HEK293T (cell line): ENCODE results near the gene MRNIP.

ENCODE experiments used
- ARNT ChIP-seq: fragments of 450-650 bp; IDR thresholded peaks from 2 replicates; pipeline ENCODE4 v1.6.1; 2017; ENCODE audit warnings: mild to moderate bottlenecking
- BHLHE40 ChIP-seq: fragments of 450-650 bp; IDR thresholded peaks from 2 replicates; pipeline ENCODE4 v1.6.1; 2016; ENCODE audit warnings: mild to moderate bottlenecking, moderate library complexity, borderline replicate concordance
- CTBP1 ChIP-seq: fragments of 450-650 bp; IDR thresholded peaks from 2 replicates; pipeline ENCODE4 v1.6.1; 2016; ENCODE audit warnings: borderline replicate concordance
- FOXM1 ChIP-seq: fragments of 450-650 bp; IDR thresholded peaks from 2 replicates; pipeline ENCODE4 v1.6.1; 2017; ENCODE audit warnings: mild to moderate bottlenecking, borderline replicate concordance
- NFRKB ChIP-seq: fragments of 450-650 bp; IDR thresholded peaks from 2 replicates; pipeline ENCODE4 v1.6.1; 2016; ENCODE audit warnings: mild to moderate bottlenecking, moderate library complexity
- SP1 ChIP-seq: fragments of 450-650 bp; IDR thresholded peaks from 2 replicates; pipeline ENCODE4 v1.6.1; 2017
- SUZ12 ChIP-seq: fragments of 450-650 bp; IDR thresholded peaks from 2 replicates; pipeline ENCODE4 v1.6.1; 2016; ENCODE audit warnings: mild to moderate bottlenecking
- TF ChIP-seq, protein P1 (sequence below): fragments of 450-650 bp; IDR thresholded peaks from 2 replicates; pipeline ENCODE4 v1.6.1; 2016

DNA sequence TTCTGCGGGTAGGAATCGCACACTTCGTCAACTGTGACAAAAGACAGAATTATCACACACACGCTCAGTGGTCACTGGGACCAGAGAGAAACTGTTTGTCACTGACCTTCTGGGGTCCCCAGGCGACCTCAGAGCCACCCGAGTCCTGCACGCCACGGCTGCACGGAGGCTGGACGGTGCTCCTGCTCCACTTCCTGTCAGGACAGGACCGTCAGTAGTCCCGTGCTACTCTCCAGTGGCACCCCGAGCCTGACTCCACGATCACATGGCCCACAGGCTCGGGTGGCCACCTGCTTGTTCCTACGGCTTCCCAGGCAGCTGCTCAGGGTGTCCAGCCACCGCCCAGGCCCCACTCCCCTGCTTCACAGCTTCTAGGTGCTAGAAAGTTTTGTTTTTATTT is 17.9 kb downstream of the MRNIP start:
- TF ChIP-seq BHLHE40 (no peak), NFRKB (no peak), SP1 (no peak), ARNT (no peak), CTBP1 (no peak), SUZ12 (no peak), FOXM1 (no peak)
- TF ChIP-seq, protein P1, sequence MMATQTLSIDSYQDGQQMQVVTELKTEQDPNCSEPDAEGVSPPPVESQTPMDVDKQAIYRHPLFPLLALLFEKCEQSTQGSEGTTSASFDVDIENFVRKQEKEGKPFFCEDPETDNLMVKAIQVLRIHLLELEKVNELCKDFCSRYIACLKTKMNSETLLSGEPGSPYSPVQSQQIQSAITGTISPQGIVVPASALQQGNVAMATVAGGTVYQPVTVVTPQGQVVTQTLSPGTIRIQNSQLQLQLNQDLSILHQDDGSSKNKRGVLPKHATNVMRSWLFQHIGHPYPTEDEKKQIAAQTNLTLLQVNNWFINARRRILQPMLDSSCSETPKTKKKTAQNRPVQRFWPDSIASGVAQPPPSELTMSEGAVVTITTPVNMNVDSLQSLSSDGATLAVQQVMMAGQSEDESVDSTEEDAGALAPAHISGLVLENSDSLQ: no peak
